IPS-18c (cell line): ENCODE data around the gene WFS1.

Source experiments
- H3K4me3 ChIP-seq: 2 replicates; pipeline ENCODE4 v1.7.0; 2013; ENCODE audit warnings: low read depth, mild to moderate bottlenecking, low read length, moderate library complexity; ENCODE audit not compliant: insufficient read depth
- H3K9me3 ChIP-seq: one replicate; pipeline ENCODE4 v1.6.1; 2013; ENCODE audit warnings: mild to moderate bottlenecking, low read length, moderate library complexity; ENCODE audit not compliant: control insufficient read depth, insufficient read depth

The WFS1 gene

DNA sequence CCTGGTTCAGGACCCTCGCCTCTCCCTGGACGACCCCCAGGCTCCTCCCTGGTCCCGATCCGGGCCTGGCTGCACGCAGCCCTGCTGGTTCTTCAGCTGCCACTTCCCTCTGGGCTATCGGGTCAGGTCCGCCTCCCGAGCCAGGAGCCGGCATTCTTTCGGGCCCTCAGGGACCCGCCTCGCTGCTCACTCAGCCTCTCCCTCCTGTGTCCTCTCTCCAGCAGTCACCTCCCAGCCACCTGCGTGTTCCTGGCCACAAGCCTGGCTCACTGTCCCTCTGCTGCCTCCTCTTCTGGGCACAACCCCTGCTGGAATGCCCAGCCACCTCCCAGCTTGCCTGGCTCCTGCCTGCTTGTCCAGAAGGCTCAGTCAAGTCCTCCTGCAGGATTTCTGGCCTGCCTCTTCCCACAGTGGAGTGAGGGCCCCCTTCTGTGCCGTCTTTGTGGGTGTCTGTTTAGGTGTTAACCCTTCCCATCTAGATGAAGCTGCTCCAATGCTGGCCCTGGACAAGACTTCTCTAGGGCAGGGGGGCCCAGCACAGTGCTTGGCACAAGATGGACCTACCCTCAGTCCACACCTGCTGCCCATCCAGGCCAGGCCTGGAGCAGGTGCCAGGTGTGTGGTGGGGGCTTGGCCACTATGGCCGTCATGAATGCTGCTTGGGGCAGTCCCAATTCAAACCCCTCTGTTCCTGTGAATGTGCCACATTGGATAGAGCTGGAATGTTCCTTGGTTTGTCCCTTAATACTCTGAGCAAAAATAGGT, 2.2 kb downstream of the WFS1 start:
- Histone ChIP-seq H3K4me3 (no peak overlapping the region), H3K9me3 (peaks cover 2% of the 10 kb centered on the region)

- no peak overlapping the region for H3K4me3 ChIP-seq
- peaks cover 2% of the 10 kb centered on the region for H3K9me3 ChIP-seq
Observed at GRCh38 chr4:6272863-6273660, 3.4 kb downstream of the WFS1 start.

DNA sequence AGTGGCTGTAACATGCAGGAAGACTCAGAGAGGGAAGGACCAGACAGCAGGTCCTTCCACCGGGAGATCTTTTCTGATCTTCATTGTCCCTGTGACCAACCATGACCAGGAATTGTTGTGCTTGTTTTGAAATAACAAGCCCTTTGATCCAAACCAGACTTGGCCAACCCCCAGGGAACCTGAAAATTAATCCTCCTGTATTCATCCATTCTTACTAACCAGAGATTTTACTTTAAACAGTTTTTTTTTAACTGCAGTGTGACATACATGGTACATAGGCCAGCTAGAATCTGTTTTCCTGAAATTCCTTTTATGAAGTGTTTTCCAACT, 4.0 kb downstream of the WFS1 start:
- Histone ChIP-seq H3K4me3 (no peak overlapping the region), H3K9me3 (peaks cover 2% of the 10 kb centered on the region)

DNA sequence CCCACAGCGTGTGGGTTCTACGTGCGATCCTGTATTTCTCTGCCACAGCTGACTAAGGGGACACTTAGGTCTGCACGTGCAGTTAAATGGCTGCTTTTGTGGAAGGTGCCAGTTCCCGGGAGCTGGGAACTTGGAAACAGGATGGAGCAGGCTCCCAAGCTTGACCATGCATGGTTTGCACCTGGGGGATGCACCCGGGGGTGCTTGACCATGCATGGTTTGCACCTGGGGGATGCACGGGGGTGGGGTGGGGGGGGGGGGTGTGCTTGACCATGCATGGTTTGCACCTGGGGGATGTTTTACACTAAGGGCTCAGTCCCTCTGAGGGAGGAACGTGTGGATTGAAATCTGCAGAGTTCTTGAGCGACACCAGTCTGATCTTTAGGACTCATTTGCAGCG, 5.7 kb downstream of the WFS1 start:
- H3K9me3 ChIP-seq = no peaks in the 10 kb centered on the region

DNA sequence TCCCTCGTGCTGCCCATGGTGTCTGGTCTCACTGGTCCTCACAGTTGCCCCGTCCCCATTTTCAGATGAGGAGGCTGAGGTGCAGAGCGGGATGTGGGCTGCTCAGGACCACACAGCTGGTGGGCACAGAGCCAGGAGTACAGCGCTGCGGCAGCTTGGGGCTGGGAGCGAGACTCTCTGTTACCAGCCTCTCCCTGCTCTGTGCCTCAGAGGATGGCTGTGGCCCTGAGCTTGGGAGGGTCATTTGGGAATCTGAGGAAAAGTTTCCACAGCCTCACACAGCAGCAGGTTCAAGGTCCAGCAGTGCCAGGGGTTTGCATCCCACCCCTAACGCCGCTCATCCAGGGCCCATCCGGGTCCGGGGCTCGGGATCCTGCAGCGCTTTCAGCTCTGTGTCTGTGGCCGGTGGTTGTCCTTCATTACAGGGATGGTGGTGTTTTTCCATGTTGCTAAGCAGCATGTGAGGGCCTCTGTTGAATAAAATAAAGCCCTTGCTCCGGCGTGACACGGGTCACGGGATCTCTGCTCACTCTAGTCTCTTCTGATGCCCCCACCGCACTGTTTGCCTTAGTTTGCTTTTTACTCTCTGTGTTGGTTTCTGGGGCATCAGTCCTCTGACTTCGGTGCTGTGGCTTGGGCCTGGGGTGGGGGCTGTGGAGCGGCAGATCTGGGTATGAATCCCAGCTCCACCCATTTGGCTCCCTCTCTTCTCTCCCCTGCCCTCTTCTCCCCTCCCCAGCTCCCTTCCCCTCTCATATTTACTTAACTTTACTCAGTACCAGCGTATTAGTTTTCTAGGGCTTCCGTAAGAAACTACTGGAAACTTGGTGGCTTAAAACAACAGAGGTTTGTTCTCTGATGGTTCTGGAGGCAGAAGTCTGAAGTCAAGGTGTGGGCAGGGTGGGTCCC, 6.5 kb downstream of the WFS1 start:
- no peak overlapping the region for H3K4me3 ChIP-seq
- H3K9me3 ChIP-seq = no peaks in the 10 kb centered on the region

More for the DNA sequence above, 5.7 kb downstream of the WFS1 start:
- H3K4me3 ChIP-seq = no peak overlapping the region

DNA sequence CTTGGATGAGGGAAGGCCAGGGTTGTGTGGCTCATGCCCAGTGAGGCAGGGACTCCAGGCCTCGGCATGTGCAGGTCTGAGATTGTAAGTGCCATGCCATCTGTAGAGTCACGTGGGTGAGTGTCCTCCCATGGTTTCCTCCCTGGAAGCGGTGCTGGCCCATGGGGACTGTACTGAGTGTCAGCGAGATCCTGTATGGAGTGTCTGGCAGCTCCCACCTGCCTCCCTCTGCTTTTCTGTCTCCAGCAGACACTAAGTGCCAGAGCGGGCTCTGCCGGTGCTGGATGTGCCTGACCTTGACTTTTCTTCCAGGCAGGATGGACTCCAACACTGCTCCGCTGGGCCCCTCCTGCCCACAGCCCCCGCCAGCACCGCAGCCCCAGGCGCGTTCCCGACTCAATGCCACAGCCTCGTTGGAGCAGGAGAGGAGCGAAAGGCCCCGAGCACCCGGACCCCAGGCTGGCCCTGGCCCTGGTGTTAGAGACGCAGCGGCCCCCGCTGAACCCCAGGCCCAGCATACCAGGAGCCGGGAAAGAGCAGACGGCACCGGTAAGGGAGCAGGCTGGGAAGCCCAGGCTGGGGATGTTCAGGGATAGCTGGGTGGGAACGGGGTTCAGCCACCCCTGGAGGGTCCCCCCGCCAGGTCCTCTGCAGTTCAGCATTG, 7.6 kb downstream of the WFS1 start:
- Histone ChIP-seq H3K9me3 (no peaks in the 10 kb centered on the region), H3K4me3 (no peak overlapping the region)

GRCh38 chr4:6277935-6278800, 8.5 kb downstream of the WFS1 start:
- no peaks in the 10 kb centered on the region for H3K9me3 ChIP-seq

DNA sequence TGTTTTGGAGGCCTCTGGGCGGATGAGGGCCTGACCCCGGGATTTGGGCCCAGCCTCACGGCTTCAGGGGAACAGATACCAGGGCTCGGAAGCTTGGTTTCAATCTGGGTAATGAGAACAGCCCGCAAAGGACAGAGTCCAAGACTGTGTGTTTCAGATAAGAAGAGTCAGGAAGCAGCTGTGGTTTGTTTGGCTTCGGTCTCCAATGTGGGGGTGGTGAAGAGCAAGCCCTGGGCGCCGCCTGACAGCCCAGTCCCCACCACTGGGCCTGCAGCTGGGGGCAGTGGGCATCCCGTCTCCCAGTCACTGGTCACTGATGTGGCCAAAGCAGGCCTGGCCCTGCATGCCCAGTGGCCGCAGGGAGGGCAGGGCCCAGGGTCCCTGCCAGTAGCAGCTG, 9.1 kb downstream of the WFS1 start:
- Histone ChIP-seq H3K4me3 (no peak overlapping the region), H3K9me3 (no peaks in the 10 kb centered on the region)

More at GRCh38 chr4:6277935-6278800, 8.5 kb downstream of the WFS1 start:
- H3K4me3 ChIP-seq = no peak overlapping the region

GRCh38 chr4:6279582-6280289, 10.1 kb downstream of the WFS1 start:
- no peak overlapping the region for H3K4me3 ChIP-seq
- H3K9me3 ChIP-seq = no peaks in the 10 kb centered on the region

DNA sequence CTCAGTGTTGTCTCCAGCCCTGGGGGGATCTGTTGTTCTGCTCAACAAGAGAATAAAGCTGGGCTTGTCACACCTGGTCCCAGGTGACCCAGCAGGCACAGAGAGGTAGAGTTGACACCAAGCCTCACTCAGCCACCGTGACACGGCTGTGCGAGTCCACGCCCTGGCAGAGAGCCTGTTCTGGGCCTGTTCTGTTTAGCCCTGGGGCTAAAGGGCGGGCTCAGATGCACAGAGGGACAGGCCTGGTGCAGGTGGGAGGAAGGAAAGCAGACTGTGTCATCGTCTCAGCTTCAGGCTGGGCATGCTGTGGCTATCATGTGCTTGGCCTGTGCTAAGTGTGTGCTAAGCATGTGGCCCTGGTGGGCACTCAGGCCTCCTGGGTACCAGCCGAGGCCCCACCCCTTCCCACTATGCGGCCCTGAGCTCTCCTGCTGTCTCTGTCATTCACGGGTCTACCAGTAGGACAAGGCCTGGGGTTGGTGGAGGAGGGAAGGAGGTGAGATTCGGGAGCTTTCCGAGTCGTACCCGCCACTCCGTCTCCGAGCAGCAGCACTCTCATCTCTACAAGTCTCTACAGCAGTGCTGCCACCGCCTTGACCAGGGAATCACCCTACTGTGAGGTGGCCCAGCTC, 10.8 kb downstream of the WFS1 start:
- Histone ChIP-seq H3K9me3 (no peaks in the 10 kb centered on the region), H3K4me3 (no peak overlapping the region)

GRCh38 chr4:6281436-6282313, 12.0 kb downstream of the WFS1 start:
- no peak overlapping the region for H3K4me3 ChIP-seq
- no peaks in the 10 kb centered on the region for H3K9me3 ChIP-seq

- Histone ChIP-seq H3K4me3 (no peak overlapping the region), H3K9me3 (peaks cover 2% of the 10 kb centered on the region)
Observed at GRCh38 chr4:6282314-6282771, 12.7 kb downstream of the WFS1 start.

GRCh38 chr4:6283282-6283681, 13.6 kb downstream of the WFS1 start:
- Histone ChIP-seq H3K9me3 (peaks cover 4% of the 10 kb centered on the region), H3K4me3 (no peak overlapping the region)

- peaks cover 4% of the 10 kb centered on the region for H3K9me3 ChIP-seq
- H3K4me3 ChIP-seq = no peak overlapping the region
Observed at GRCh38 chr4:6287017-6287788, 17.6 kb downstream of the WFS1 start.
